Dendritic cell treated with granulocyte-macrophage colony-stimulating factor and Interleukin-4, amounts not matched to agents 40 ng/mL and 50 ng/mL, for 4 days (primary cell): ENCODE data around the gene HPS4.

ENCODE experiments used
- H3K27ac Mint-ChIP-seq: one replicate; pipeline ENCODE4 v1.8.0; 2022; ENCODE audit warnings: mild to moderate bottlenecking, mixed read lengths
- H3K27me3 Mint-ChIP-seq: one replicate; pipeline ENCODE4 v1.8.0; 2022; ENCODE audit warnings: mild to moderate bottlenecking, mixed read lengths
- H3K36me3 Mint-ChIP-seq: one replicate; pipeline ENCODE4 v1.8.0; 2022; ENCODE audit warnings: low read depth, mixed read lengths
- H3K4me1 Mint-ChIP-seq: one replicate; pipeline ENCODE4 v1.8.0; 2022; ENCODE audit warnings: low read depth, mixed read lengths
- H3K4me3 Mint-ChIP-seq: one replicate; pipeline ENCODE4 v1.8.0; 2022; ENCODE audit warnings: mild to moderate bottlenecking, moderate library complexity, mixed read lengths
- H3K9me3 Mint-ChIP-seq: one replicate; pipeline ENCODE4 v1.8.0; 2022; ENCODE audit warnings: mixed read lengths
- intact Hi-C: fragments of 100-400 bp; cut with micrococcal nuclease; formaldehyde crosslinking; loops from one replicate; pipeline ENCODE4 v1.15.0; 2022

HPS4 gene

DNA sequence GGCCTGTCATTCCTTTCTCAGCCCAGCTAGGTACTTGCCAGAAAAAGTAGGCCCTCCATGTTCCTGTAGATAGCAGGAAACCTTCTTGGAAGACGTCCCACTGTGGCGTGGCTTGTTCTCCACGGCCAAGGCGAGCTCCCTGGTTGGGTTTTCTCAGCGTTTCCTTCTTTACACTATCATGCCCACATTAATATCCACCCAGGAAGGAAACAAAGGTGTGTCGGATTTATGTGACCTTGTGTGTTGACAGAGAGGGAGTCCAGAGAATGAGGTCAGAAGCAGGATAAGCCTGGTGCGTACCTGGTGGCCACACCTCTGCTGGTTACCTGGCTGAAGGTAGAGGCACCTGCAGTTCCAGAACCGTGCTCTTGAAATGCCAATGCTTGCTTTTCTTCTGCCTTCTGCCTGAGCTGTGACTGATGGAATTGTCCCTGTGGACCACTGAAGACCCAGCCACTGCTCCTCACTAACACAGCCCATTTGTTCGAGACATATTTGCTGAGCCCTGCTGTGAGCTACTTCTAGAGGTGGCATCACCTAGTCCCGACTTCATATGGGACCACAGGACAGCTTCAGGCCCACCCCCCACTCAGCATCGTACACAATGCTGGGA is 46.6 kb downstream of the HPS4 start:
- peaks cover 35% of the 10 kb centered on the region for H3K36me3 Mint-ChIP-seq
- peaks cover 62% of the 10 kb centered on the region for H3K4me1 Mint-ChIP-seq
- no peak overlapping the region for H3K4me3 Mint-ChIP-seq
- H3K27ac Mint-ChIP-seq = no peak overlapping the region
- no peaks in the 10 kb centered on the region for H3K9me3 Mint-ChIP-seq
- no peaks in the 10 kb centered on the region for H3K27me3 Mint-ChIP-seq
- intact Hi-C loops = no loop called here

- intact Hi-C loops = no loop called here
Observed at GRCh38 chr22:26435327-26436093, 48.1 kb downstream of the HPS4 start.

GRCh38 chr22:26433805-26434204 is 49.8 kb downstream of the HPS4 start:
- no peaks in the 10 kb centered on the region for H3K9me3 Mint-ChIP-seq
- peaks cover 85% of the 10 kb centered on the region for H3K4me1 Mint-ChIP-seq
- no peak overlapping the region for H3K4me3 Mint-ChIP-seq
- H3K36me3 Mint-ChIP-seq = peaks cover 38% of the 10 kb centered on the region
- no peak overlapping the region for H3K27ac Mint-ChIP-seq
- intact Hi-C loops = no loop called here
- no peaks in the 10 kb centered on the region for H3K27me3 Mint-ChIP-seq

More at GRCh38 chr22:26435327-26436093, 48.1 kb downstream of the HPS4 start:
- H3K27me3 Mint-ChIP-seq = no peaks in the 10 kb centered on the region
- H3K4me3 Mint-ChIP-seq = peak overlapping the region; percentile 71
- peaks cover 73% of the 10 kb centered on the region for H3K4me1 Mint-ChIP-seq
- H3K27ac Mint-ChIP-seq = peak overlapping the region; percentile 2
- no peaks in the 10 kb centered on the region for H3K9me3 Mint-ChIP-seq
- H3K36me3 Mint-ChIP-seq = peaks cover 31% of the 10 kb centered on the region

DNA sequence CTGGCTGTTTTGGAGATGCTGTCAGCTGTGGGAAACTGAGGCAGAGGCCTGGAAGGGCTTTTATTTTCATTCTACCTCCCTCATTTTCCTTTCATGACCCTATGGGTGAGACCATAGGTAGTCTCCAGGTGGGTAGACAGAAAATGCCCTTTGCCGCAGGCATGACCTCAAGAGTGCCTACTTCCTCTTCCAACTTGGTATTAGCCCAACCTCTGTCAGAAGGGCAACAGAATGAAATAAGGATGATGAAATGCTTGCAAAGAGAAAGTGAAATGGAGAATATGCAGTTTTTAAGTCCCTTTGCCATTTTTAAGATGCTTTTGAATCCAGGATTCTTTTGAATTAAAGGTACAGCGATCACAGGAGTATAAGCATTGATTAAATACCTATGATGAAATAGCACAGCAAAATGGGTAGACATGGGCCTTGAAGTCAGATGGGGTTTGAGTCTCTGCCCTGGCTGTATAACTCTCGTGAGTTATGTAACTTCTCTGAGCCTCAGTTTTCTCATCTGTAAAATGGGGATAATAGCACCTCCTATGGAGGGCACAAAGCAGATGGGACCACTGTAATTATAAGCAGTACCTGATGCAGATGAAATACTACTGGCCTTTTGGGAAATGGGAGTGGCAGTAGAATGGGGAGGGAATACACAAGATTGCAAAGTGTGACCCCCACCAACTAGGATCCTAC is 50.8 kb downstream of the HPS4 start:
- Mint-ChIP-seq H3K27ac (no peak overlapping the region), H3K4me3 (no peak overlapping the region), H3K9me3 (no peaks in the 10 kb centered on the region), H3K27me3 (no peaks in the 10 kb centered on the region), H3K4me1 (peaks cover 93% of the 10 kb centered on the region), H3K36me3 (peaks cover 35% of the 10 kb centered on the region)
- intact Hi-C loops = no loop called here

- Mint-ChIP-seq H3K36me3 (peaks cover 24% of the 10 kb centered on the region), H3K4me3 (no peak overlapping the region), H3K4me1 (peaks cover 87% of the 10 kb centered on the region), H3K27ac (no peak overlapping the region), H3K9me3 (no peaks in the 10 kb centered on the region), H3K27me3 (no peaks in the 10 kb centered on the region)
- intact Hi-C loops = no loop called here
Observed at GRCh38 chr22:26431261-26431995, 52.2 kb downstream of the HPS4 start.

GRCh38 chr22:26430600-26430999 is 53.0 kb downstream of the HPS4 start:
- Mint-ChIP-seq H3K27ac (peak overlapping the region; percentile 94), H3K9me3 (no peaks in the 10 kb centered on the region), H3K36me3 (peaks cover 20% of the 10 kb centered on the region), H3K27me3 (no peaks in the 10 kb centered on the region), H3K4me1 (peaks cover 79% of the 10 kb centered on the region), H3K4me3 (peak overlapping the region; percentile 84)
- intact Hi-C loops = no loop called here

- peak overlapping the region; percentile 84 for H3K4me3 Mint-ChIP-seq
- peak overlapping the region; percentile 94 for H3K27ac Mint-ChIP-seq
- intact Hi-C loops = loop anchor here (2.0 kb wide), 1 partner anchor 25 kb away; no protein-coding TSS in a partner anchor
- peaks cover 20% of the 10 kb centered on the region for H3K36me3 Mint-ChIP-seq
- H3K4me1 Mint-ChIP-seq = peaks cover 70% of the 10 kb centered on the region
- H3K9me3 Mint-ChIP-seq = no peaks in the 10 kb centered on the region
- no peaks in the 10 kb centered on the region for H3K27me3 Mint-ChIP-seq
Observed at GRCh38 chr22:26429458-26430286, 53.9 kb downstream of the HPS4 start.

- Mint-ChIP-seq H3K36me3 (peaks cover 13% of the 10 kb centered on the region), H3K27me3 (peaks cover 1% of the 10 kb centered on the region), H3K9me3 (peaks cover 3% of the 10 kb centered on the region), H3K27ac (peak within 1 kb of the TSS; percentile 94), H3K4me1 (peaks cover 61% of the 10 kb centered on the region), H3K4me3 (peak within 1 kb of the TSS; percentile 89)
- intact Hi-C loops = loop anchor here (2.0 kb wide), 1 partner anchor 24 kb away; no protein-coding TSS in a partner anchor
Observed at GRCh38 chr22:26428515-26429457, 54.8 kb downstream of the HPS4 start, which contains the start of gene ASPHD2. ASPHD2 (plus strand) TSS chr22:26429260; CDS start chr22:26433616, 4,356 bp downstream.

- peak overlapping the region; percentile 42 for H3K27ac Mint-ChIP-seq
- peaks cover 1% of the 10 kb centered on the region for H3K27me3 Mint-ChIP-seq
- intact Hi-C loops = no loop called here
- peaks cover 19% of the 10 kb centered on the region for H3K9me3 Mint-ChIP-seq
- no peak overlapping the region for H3K4me3 Mint-ChIP-seq
- peaks cover 7% of the 10 kb centered on the region for H3K36me3 Mint-ChIP-seq
- peaks cover 44% of the 10 kb centered on the region for H3K4me1 Mint-ChIP-seq
Observed at GRCh38 chr22:26426924-26427323, 56.7 kb downstream of the HPS4 start.

DNA sequence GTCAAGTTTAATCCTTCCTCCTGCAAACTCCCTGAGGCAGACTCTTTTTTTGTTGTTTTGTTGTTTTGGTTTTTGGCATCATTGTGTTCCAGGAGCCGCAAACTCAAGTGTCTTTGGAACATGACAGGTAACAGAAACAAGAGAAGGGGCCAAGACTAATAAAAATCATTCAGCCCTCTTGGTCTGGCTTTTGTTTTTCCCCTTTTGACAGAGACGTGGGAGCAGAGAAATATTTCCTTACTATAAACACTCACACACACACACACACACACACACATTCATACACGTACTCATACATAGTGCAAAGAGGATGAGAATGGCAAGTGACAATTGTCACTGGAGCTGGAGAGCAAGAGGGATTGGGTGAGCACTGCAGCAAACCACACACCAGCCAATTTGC is 65.0 kb downstream of the HPS4 start:
- H3K4me3 Mint-ChIP-seq = no peak overlapping the region
- intact Hi-C loops = no loop called here
- peaks cover 14% of the 10 kb centered on the region for H3K9me3 Mint-ChIP-seq
- H3K27me3 Mint-ChIP-seq = peaks cover 16% of the 10 kb centered on the region
- H3K36me3 Mint-ChIP-seq = no peaks in the 10 kb centered on the region
- H3K27ac Mint-ChIP-seq = no peak overlapping the region
- no peaks in the 10 kb centered on the region for H3K4me1 Mint-ChIP-seq

GRCh38 chr22:26417406-26417805 is 66.2 kb downstream of the HPS4 start:
- Mint-ChIP-seq H3K27ac (no peak overlapping the region), H3K9me3 (peaks cover 2% of the 10 kb centered on the region), H3K4me1 (no peaks in the 10 kb centered on the region), H3K4me3 (no peak overlapping the region), H3K27me3 (peaks cover 19% of the 10 kb centered on the region), H3K36me3 (no peaks in the 10 kb centered on the region)
- intact Hi-C loops = no loop called here

GRCh38 chr22:26416670-26417276 is 66.8 kb downstream of the HPS4 start:
- no peaks in the 10 kb centered on the region for H3K4me1 Mint-ChIP-seq
- H3K4me3 Mint-ChIP-seq = no peak overlapping the region
- H3K27ac Mint-ChIP-seq = no peak overlapping the region
- no peaks in the 10 kb centered on the region for H3K36me3 Mint-ChIP-seq
- intact Hi-C loops = no loop called here
- H3K9me3 Mint-ChIP-seq = no peaks in the 10 kb centered on the region
- H3K27me3 Mint-ChIP-seq = peaks cover 19% of the 10 kb centered on the region
